DND-41 (cell line): ENCODE measurements around the gene MICAL2.

Source experiments
- ATAC-seq: fragments of 200-7000 bp; cut with Tn5 transposase; 3 replicates; pipeline ENCODE4 v1.9.1; 2021; ENCODE audit warnings: low read depth; ENCODE audit not compliant: insufficient read depth
- DNase-seq: peaks from one replicate; pipeline ENCODE4 v3.0.0-alpha.2; 2020
- H2AFZ ChIP-seq: 2 replicates; pipeline ENCODE4 v1.6.0; 2012; ENCODE audit warnings: low read depth, low read length
- H3K27ac ChIP-seq: 2 replicates; pipeline ENCODE4 v1.5.1; 2012; ENCODE audit warnings: low read length, inconsistent platforms
- H3K27me3 ChIP-seq: fragments of 200-600 bp; sonication (generic); 2 replicates; pipeline ENCODE4 v1.6.0; 2012; ENCODE audit warnings: low read length, mild to moderate bottlenecking, inconsistent platforms; ENCODE audit not compliant: insufficient read depth, poor library complexity
- H3K36me3 ChIP-seq: 2 replicates; pipeline ENCODE4 v1.5.1; 2012; ENCODE audit warnings: low read length, inconsistent platforms; ENCODE audit not compliant: insufficient read depth
- H3K4me1 ChIP-seq: 2 replicates; pipeline ENCODE4 v1.5.1; 2012; ENCODE audit warnings: mild to moderate bottlenecking, low read length; ENCODE audit not compliant: insufficient read depth
- H3K4me2 ChIP-seq: 2 replicates; pipeline ENCODE4 v1.6.0; 2012; ENCODE audit warnings: mild to moderate bottlenecking, moderate library complexity, low read length, inconsistent platforms; ENCODE audit not compliant: insufficient read depth
- H3K4me3 ChIP-seq, 2 experiments: fragments of 200-600 bp in 1 of 2; shearing (Covaris generic) in 1 of 2; 2 replicates each; pipeline ENCODE4 v1.5.1; 2012 to 2016; ENCODE audit warnings: inconsistent platforms in 2 of 2, low read length in 2 of 2, mild to moderate bottlenecking in 2 of 2, low read depth in 1 of 2, moderate library complexity in 1 of 2
- H3K79me2 ChIP-seq: 2 replicates; pipeline ENCODE4 v1.6.0; 2012; ENCODE audit warnings: low read length, inconsistent platforms; ENCODE audit not compliant: insufficient read depth
- H3K9ac ChIP-seq: 2 replicates; pipeline ENCODE4 v1.6.0; 2012; ENCODE audit warnings: low read depth, mild to moderate bottlenecking, inconsistent platforms, low read length, moderate library complexity
- H3K9me3 ChIP-seq: 2 replicates; pipeline ENCODE4 v1.5.1; 2012; ENCODE audit warnings: low read length, moderate library complexity, mild to moderate bottlenecking, inconsistent platforms; ENCODE audit not compliant: insufficient read depth, severe bottlenecking
- H4K20me1 ChIP-seq: 2 replicates; pipeline ENCODE4 v1.6.0; 2012; ENCODE audit warnings: low read length; ENCODE audit not compliant: insufficient read depth
- EZH2 ChIP-seq: IDR thresholded peaks from 3 replicates; pipeline ENCODE4 v1.6.1; 2012; ENCODE audit warnings: borderline replicate concordance, low read depth, mild to moderate bottlenecking, moderate library complexity, low read length, inconsistent platforms; ENCODE audit not compliant: severe bottlenecking
- TF ChIP-seq, protein P1 (sequence below): IDR thresholded peaks from 2 replicates; pipeline ENCODE4 v1.5.1; 2012; ENCODE audit warnings: borderline replicate concordance, low read length, moderate library complexity, mild to moderate bottlenecking; ENCODE audit not compliant: poor library complexity, severe bottlenecking; ENCODE audit errors: extremely low read depth

MICAL2 gene

DNA sequence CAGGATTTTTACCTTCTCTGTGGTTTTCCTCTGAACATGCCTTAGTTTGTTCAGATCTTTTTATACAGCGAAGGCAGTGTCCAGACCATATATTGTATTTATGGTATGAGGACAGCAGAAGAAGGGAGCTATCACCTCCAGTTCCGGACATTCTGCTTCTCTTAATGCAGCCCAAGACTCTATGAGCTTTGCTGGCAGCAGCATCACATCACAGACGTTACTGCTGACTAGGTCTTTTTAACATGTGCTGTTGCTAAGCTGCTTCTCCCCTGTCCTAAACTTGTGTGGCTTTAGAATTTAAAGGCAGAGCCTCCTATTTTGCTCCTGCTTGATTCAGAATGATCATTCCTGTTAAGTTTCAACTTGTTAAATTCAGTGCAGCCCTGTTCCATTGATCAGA, 13.4 kb downstream of the MICAL2 start:
- no peaks in the 10 kb centered on the region for H4K20me1 ChIP-seq
- no peaks in the 10 kb centered on the region for H3K27me3 ChIP-seq
- H3K79me2 ChIP-seq = no peaks in the 10 kb centered on the region
- no peak overlapping the region for H3K4me2 ChIP-seq
- no peaks in the 10 kb centered on the region for H3K9me3 ChIP-seq
- no peaks in the 10 kb centered on the region for H3K36me3 ChIP-seq
- 0 out of 2 replicates have a peak, but pooled peaks cover 5% of the 10 kb centered on the region for H3K4me1 ChIP-seq
- DNase-seq (no peak), ATAC-seq (no peak)
- no peak overlapping the region for H3K9ac ChIP-seq
- no peak overlapping the region for H3K4me3 ChIP-seq
- TF ChIP-seq, protein P1, sequence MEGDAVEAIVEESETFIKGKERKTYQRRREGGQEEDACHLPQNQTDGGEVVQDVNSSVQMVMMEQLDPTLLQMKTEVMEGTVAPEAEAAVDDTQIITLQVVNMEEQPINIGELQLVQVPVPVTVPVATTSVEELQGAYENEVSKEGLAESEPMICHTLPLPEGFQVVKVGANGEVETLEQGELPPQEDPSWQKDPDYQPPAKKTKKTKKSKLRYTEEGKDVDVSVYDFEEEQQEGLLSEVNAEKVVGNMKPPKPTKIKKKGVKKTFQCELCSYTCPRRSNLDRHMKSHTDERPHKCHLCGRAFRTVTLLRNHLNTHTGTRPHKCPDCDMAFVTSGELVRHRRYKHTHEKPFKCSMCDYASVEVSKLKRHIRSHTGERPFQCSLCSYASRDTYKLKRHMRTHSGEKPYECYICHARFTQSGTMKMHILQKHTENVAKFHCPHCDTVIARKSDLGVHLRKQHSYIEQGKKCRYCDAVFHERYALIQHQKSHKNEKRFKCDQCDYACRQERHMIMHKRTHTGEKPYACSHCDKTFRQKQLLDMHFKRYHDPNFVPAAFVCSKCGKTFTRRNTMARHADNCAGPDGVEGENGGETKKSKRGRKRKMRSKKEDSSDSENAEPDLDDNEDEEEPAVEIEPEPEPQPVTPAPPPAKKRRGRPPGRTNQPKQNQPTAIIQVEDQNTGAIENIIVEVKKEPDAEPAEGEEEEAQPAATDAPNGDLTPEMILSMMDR = no peak
- TF ChIP-seq EZH2 = no peak
- no peak overlapping the region for H3K27ac ChIP-seq
- no peak overlapping the region for H2AFZ ChIP-seq

DNA sequence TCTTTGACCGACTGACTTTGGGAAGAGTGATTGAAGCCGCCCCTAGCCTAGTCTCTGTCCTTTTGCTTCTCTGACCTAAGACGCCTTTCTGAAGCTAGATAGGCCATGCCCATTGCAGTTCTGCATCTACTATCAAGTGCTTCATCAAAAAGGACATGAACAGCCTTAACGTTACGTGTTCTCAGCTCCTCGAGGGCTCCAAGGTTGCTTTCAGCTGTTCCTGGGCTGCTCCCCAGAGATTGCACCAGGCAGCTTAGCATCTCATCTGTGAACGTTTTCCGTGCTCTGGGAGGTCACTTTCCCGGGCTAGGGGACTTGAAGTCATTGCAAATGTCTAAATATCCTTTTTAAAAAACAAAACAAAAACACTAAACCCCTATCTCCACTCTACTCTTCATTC, 13.9 kb downstream of the MICAL2 start:
- 0 out of 2 replicates have a peak, but pooled peaks cover 5% of the 10 kb centered on the region for H3K4me1 ChIP-seq

DNA sequence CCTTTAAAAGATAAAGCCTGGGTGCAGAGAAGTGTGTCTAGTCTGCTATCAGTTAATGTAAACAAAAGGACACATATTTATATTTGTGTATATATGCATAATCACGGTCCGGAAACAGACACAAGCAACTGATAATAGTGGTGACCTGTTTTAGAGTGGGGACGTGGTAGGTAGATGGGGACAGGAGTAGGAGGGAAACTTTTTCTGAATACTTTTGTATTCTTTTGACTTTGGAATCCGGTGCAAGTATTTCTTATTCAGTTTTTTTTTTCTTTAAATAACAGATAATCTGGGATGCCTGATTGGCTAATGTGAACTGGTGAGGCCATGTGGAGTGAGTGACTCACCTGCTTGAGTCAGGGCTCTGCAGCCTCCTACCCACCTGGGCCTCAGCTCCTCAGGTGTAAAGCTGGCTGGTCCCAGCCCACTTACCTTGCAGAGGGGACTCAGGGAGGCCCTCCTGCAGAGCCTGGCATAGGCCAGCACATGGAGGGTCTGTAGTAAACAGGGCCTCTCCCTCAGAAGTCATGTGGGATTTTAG, 15.3 kb downstream of the MICAL2 start:
- Histone ChIP-seq H3K9ac (no peak overlapping the region), H3K36me3 (no peaks in the 10 kb centered on the region), H4K20me1 (no peaks in the 10 kb centered on the region), H3K79me2 (no peaks in the 10 kb centered on the region), H3K9me3 (no peaks in the 10 kb centered on the region), H2AFZ (no peak overlapping the region), H3K4me3 (no peak overlapping the region), H3K27me3 (no peaks in the 10 kb centered on the region), H3K4me2 (no peak overlapping the region), H3K4me1 (0 out of 2 replicates have a peak, but pooled peaks cover 5% of the 10 kb centered on the region), H3K27ac (no peak overlapping the region)
- ATAC-seq = no peak
- no peak for DNase-seq
- TF ChIP-seq, protein P1 = no peak
- TF ChIP-seq EZH2 = no peak

More for the DNA sequence above, 13.9 kb downstream of the MICAL2 start:
- no peak for TF ChIP-seq EZH2
- TF ChIP-seq, protein P1 = no peak
- H3K4me2 ChIP-seq = no peak overlapping the region
- no peaks in the 10 kb centered on the region for H3K79me2 ChIP-seq
- H2AFZ ChIP-seq = no peak overlapping the region
- H3K9ac ChIP-seq = no peak overlapping the region
- no peak overlapping the region for H3K27ac ChIP-seq
- no peak overlapping the region for H3K4me3 ChIP-seq
- no peaks in the 10 kb centered on the region for H3K36me3 ChIP-seq
- no peak for ATAC-seq
- H4K20me1 ChIP-seq = no peaks in the 10 kb centered on the region
- no peaks in the 10 kb centered on the region for H3K9me3 ChIP-seq
- DNase-seq = no peak
- H3K27me3 ChIP-seq = no peaks in the 10 kb centered on the region
